HCT116 (cell line): ENCODE results near the gene PCMTD2. TPM values are rescaled to one million over a fixed set of nuclear protein-coding genes. Genes with fewer than 3 reads are reported as not detected.

ENCODE experiments used
- ATAC-seq: fragments of 200-7000 bp; cut with Tn5 transposase; 2 replicates; pipeline ENCODE4 v1.9.1; 2020; ENCODE audit warnings: mild to moderate bottlenecking, moderate library complexity
- BruUV-seq: library from RNA; stranded (reverse); fragments of 400-500 nt; replicated peaks from 2 replicates; lab custom pipeline; 2021; lab: Mats Ljungman, UMichigan
- CTCF ChIA-PET: fragments of 300-600 bp; sonication (Branson Sonifier 250); formaldehyde crosslinking; loops from one replicate; lab custom pipeline; 2021; ENCODE audit warnings: antibody characterized with exemption; lab: Charles Lee
- POLR2A ChIA-PET: fragments of 300-600, 350-600 bp; sonication (Branson Sonifier 250); formaldehyde crosslinking; loops from one replicate; lab custom pipeline; 2021; ENCODE audit warnings: antibody characterized with exemption; lab: Charles Lee
- RAD21 ChIA-PET, 2 experiments: fragments of 300-600 bp; sonication (Branson Sonifier 250); formaldehyde crosslinking; loops; one replicate each; lab custom pipeline; 2023; ENCODE audit warnings: low total read pairs in 2 of 2; ENCODE audit not compliant: uncharacterized antibody in 2 of 2, unreplicated experiment in 2 of 2, low non-redundant PET in 1 of 2; lab: Charles Lee
- DNase-seq: peaks from one replicate; pipeline ENCODE4 v3.0.0-alpha.2; 2010; ENCODE audit warnings: low read depth, low spot score
- H2AFZ ChIP-seq: fragments of 200-600 bp; shearing (Covaris generic), sonication (generic); 2 replicates; pipeline ENCODE4 v1.6.1; 2017; ENCODE audit warnings: low read depth, mixed run types, mixed read lengths, antibody characterized with exemption, low read length; ENCODE audit not compliant: poor library complexity, severe bottlenecking
- H3K27ac ChIP-seq: 2 replicates; pipeline ENCODE4 v1.5.1; 2012; ENCODE audit warnings: low read depth, low read length
- H3K27me3 ChIP-seq: fragments of 200-600 bp; sonication (generic); 2 replicates; pipeline ENCODE4 v1.6.1; 2016; ENCODE audit warnings: mixed run types, low read length, mixed read lengths; ENCODE audit not compliant: insufficient read depth
- H3K36me3 ChIP-seq, 2 experiments: fragments of 200-500 bp in 1 of 2; fragments of 200-600 bp in 1 of 2; sonication (Bioruptor generic) in 1 of 2; sonication (generic) in 1 of 2; 2 replicates each; pipeline versions ENCODE4 v1.5.1 to v1.6.1; 2014 to 2016; ENCODE audit warnings: low read length in 2 of 2, inconsistent platforms in 1 of 2, mixed read lengths in 1 of 2, mixed run types in 1 of 2; ENCODE audit not compliant: insufficient read depth in 2 of 2, control insufficient read depth in 1 of 2
- H3K4me1 ChIP-seq, 2 experiments: fragments of 200-600 bp in 1 of 2; sonication (generic) in 1 of 2; 2 replicates each; pipeline versions ENCODE4 v1.5.1 to v1.6.1; 2012 to 2017; ENCODE audit warnings: low read length in 2 of 2, inconsistent platforms in 1 of 2, mild to moderate bottlenecking in 1 of 2, mixed read lengths in 1 of 2, mixed run types in 1 of 2, moderate library complexity in 1 of 2; ENCODE audit not compliant: insufficient read depth in 2 of 2, control insufficient read depth in 1 of 2
- H3K4me2 ChIP-seq: fragments of 200-600 bp; sonication (generic); 2 replicates; pipeline ENCODE4 v1.6.1; 2017; ENCODE audit warnings: mixed run types, low read length, mixed read lengths
- H3K4me3 ChIP-seq, 2 experiments: fragments of 200-600 bp in 1 of 2; sonication (generic) in 1 of 2; replicated peaks in 1 of 2; 2 replicates each; pipeline ENCODE4 v1.5.1; 2011 to 2016; ENCODE audit warnings: low read length in 2 of 2, control low read depth in 1 of 2, low read depth in 1 of 2, mild to moderate bottlenecking in 1 of 2, mixed read lengths in 1 of 2, mixed run types in 1 of 2
- H3K79me2 ChIP-seq: fragments of 200-600 bp; sonication (generic); 2 replicates; pipeline ENCODE4 v1.6.1; 2017; ENCODE audit warnings: mild to moderate bottlenecking, mixed run types, low read length, moderate library complexity, mixed read lengths; ENCODE audit not compliant: insufficient read depth
- H3K9ac ChIP-seq: fragments of 200-600 bp; sonication (generic); 2 replicates; pipeline ENCODE4 v1.6.1; 2016; ENCODE audit warnings: low read length, mixed read lengths
- H3K9me2 ChIP-seq: fragments of 200-600 bp; sonication (generic), shearing (Covaris generic); 2 replicates; pipeline ENCODE4 v1.6.1; 2017; ENCODE audit warnings: mixed run types, mild to moderate bottlenecking, moderate library complexity; ENCODE audit not compliant: insufficient read depth
- H3K9me3 ChIP-seq, 2 experiments: fragments of 200-500 bp in 1 of 2; fragments of 200-600 bp in 1 of 2; sonication (Bioruptor generic) in 1 of 2; sonication (generic) in 1 of 2; 2 replicates each; pipeline ENCODE4 v1.6.1; 2014 to 2017; ENCODE audit warnings: low read length in 2 of 2, mixed read lengths in 2 of 2, inconsistent platforms in 1 of 2, low read depth in 1 of 2, mild to moderate bottlenecking in 1 of 2, mixed run types in 1 of 2, moderate library complexity in 1 of 2; ENCODE audit not compliant: control insufficient read depth in 1 of 2, insufficient read depth in 1 of 2
- H4K20me1 ChIP-seq: fragments of 200-600 bp; sonication (generic), shearing (Covaris generic); 2 replicates; pipeline ENCODE4 v1.6.1; 2017; ENCODE audit warnings: mixed run types, mild to moderate bottlenecking, moderate library complexity; ENCODE audit not compliant: insufficient read depth
- CBX3 ChIP-seq: IDR thresholded peaks from 2 replicates; pipeline ENCODE4 v1.6.1; 2012; ENCODE audit warnings: low read depth
- CEBPB ChIP-seq: IDR thresholded peaks from 2 replicates; pipeline ENCODE4 v1.6.1; 2012; ENCODE audit warnings: low read depth
- EGR1 ChIP-seq: IDR thresholded peaks from 2 replicates; pipeline ENCODE4 v1.6.1; 2012; ENCODE audit warnings: low read depth
- EZH2 ChIP-seq: fragments of 200-600 bp; sonication (generic); IDR thresholded peaks from 2 replicates; pipeline ENCODE4 v1.6.1; 2017; ENCODE audit warnings: antibody characterized with exemption, mixed run types
- EZH2phosphoT487 ChIP-seq: fragments of 200-600 bp; IDR thresholded peaks from 2 replicates; pipeline ENCODE4 v1.6.1; 2018; ENCODE audit warnings: antibody characterized with exemption, borderline replicate concordance
- FOSL1 ChIP-seq: IDR thresholded peaks from 2 replicates; pipeline ENCODE4 v1.6.1; 2012; ENCODE audit warnings: low read depth
- JUND ChIP-seq: IDR thresholded peaks from 2 replicates; pipeline ENCODE4 v1.6.1; 2012
- POLR2A ChIP-seq: IDR thresholded peaks from 2 replicates; pipeline ENCODE4 v1.7.0; 2011; ENCODE audit warnings: borderline replicate concordance; ENCODE audit not compliant: insufficient read depth, insufficient read length; ENCODE audit errors: extremely low read depth
- POLR2AphosphoS5 ChIP-seq: IDR thresholded peaks from 2 replicates; pipeline ENCODE4 v1.6.1; 2011; ENCODE audit warnings: mild to moderate bottlenecking, low read depth, low read length, moderate library complexity
- SIN3A ChIP-seq: IDR thresholded peaks from 2 replicates; pipeline ENCODE4 v1.6.1; 2012; ENCODE audit warnings: low read depth
- YY1 ChIP-seq: IDR thresholded peaks from 2 replicates; pipeline ENCODE4 v1.6.1; 2011; ENCODE audit warnings: low read length, low read depth, moderate library complexity, mild to moderate bottlenecking; ENCODE audit not compliant: insufficient replicate concordance; ENCODE audit errors: extremely low read depth
- ZFX ChIP-seq: fragments of 450-650 bp; IDR thresholded peaks from 2 replicates; pipeline ENCODE4 v1.6.1; 2017
- ZNF274 ChIP-seq: fragments of 200-500 bp; sonication (Bioruptor generic); IDR thresholded peaks from 2 replicates; pipeline ENCODE4 v1.6.1; 2014; ENCODE audit warnings: mild to moderate bottlenecking, low read depth, low read length, inconsistent platforms
- intact Hi-C: fragments of 100-400 bp; cut with micrococcal nuclease; formaldehyde crosslinking; loops from 2 replicates; pipeline ENCODE4 v1.10.0; 2022
- total RNA-seq: library from RNA; stranded (reverse); gene quantifications from one replicate; pipeline ENCODE4 v1.2.1, GENCODE V29; 2021; ENCODE audit not compliant: unreplicated experiment
- TF ChIP-seq, protein P1 (sequence below), 3 experiments: fragments of 200-600 bp in 1 of 3; sonication (generic) in 1 of 3; IDR thresholded peaks in 2 of 3; conservative IDR thresholded peaks in 1 of 3; 2 replicates each; pipeline ENCODE4 v1.5.1; 2012 to 2017; ENCODE audit warnings: low read depth in 2 of 3, low read length in 2 of 3, antibody characterized with exemption in 1 of 3, borderline replicate concordance in 1 of 3, control low read depth in 1 of 3, mild to moderate bottlenecking in 1 of 3, mixed read lengths in 1 of 3, mixed run types in 1 of 3, moderate library complexity in 1 of 3; ENCODE audit not compliant: insufficient read depth in 1 of 3
- TF ChIP-seq, protein P2 (sequence below): IDR thresholded peaks from 2 replicates; pipeline ENCODE4 v1.6.1; 2011; ENCODE audit warnings: mild to moderate bottlenecking, low read length, moderate library complexity; ENCODE audit not compliant: insufficient replicate concordance; ENCODE audit errors: extremely low read depth
- TF ChIP-seq, protein P3 (sequence below): IDR thresholded peaks from 2 replicates; pipeline ENCODE4 v1.6.1; 2012
- TF ChIP-seq, protein P4 (sequence below): IDR thresholded peaks from 2 replicates; pipeline ENCODE4 v1.6.1; 2012

The PCMTD2 gene
- total RNA-seq, 1 experiment from 2014 or later = 44.7 TPM

GRCh38 chr20:64209148-64209547, 46.4 kb upstream of the PCMTD2 start (continued):
- TF ChIP-seq, protein P1, sequence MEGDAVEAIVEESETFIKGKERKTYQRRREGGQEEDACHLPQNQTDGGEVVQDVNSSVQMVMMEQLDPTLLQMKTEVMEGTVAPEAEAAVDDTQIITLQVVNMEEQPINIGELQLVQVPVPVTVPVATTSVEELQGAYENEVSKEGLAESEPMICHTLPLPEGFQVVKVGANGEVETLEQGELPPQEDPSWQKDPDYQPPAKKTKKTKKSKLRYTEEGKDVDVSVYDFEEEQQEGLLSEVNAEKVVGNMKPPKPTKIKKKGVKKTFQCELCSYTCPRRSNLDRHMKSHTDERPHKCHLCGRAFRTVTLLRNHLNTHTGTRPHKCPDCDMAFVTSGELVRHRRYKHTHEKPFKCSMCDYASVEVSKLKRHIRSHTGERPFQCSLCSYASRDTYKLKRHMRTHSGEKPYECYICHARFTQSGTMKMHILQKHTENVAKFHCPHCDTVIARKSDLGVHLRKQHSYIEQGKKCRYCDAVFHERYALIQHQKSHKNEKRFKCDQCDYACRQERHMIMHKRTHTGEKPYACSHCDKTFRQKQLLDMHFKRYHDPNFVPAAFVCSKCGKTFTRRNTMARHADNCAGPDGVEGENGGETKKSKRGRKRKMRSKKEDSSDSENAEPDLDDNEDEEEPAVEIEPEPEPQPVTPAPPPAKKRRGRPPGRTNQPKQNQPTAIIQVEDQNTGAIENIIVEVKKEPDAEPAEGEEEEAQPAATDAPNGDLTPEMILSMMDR (IDR thresholded peaks at IDR 0.05 in 2 of 3, conservative IDR thresholded peaks at IDR 0.05 in 1 of 3; ENCODE audit: borderline replicate concordance in 1 of 3, insufficient read depth in 1 of 3, low read depth in 2 of 3, low read length in 2 of 3) = no peak

DNA sequence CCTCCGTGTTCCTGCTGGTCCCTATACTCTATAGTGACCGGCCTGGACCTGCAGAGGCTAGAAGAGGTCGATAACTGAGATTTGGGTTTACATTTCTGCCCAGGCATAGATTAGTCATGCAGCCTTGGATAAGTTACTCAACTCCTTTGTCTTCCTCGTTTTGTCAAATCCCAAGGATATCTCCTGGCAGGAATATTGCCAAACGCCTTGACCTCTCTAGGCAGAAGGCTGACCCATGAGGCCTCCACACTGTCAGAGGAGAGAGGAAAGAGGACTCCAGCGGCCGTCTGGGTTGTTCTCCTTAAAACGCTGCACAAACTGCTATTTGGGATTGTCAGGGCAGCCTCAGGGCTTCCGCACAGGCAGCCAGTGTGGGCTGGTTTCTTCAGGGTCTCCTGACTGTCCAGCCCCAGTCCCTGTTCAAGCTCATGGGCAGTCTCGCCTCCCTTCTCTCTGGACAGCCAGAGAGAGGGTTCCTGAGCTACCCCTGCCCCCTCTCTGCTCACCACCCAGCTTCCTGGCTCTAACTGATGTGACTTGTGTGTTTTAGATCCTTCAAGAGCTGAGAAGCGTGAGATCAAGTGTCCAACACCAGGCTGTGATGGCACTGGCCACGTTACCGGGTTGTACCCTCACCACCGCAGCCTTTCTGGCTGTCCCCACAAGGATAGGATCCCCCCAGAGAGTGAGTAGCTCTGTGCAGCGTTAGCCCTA, 44.7 kb upstream of the PCMTD2 start:
- BruUV-seq = no TSS peak
- H3K79me2 ChIP-seq = no peaks in the 10 kb centered on the region
- H3K9me2 ChIP-seq = no peaks in the 10 kb centered on the region
- no peaks in the 10 kb centered on the region for H3K27me3 ChIP-seq
- intact Hi-C loops = no loop called here
- no peaks in the 10 kb centered on the region for H4K20me1 ChIP-seq
- no peak overlapping the region for H3K4me2 ChIP-seq
- H3K9me3 ChIP-seq = no peaks in the 10 kb centered on the region
- no peaks in the 10 kb centered on the region for H3K4me1 ChIP-seq
- no peaks in the 10 kb centered on the region for H3K36me3 ChIP-seq
- TF ChIP-seq POLR2A = no peak
- no peak for TF ChIP-seq EZH2phosphoT487
- no peak for TF ChIP-seq FOSL1
- no peak for TF ChIP-seq ZFX
- no peak for TF ChIP-seq JUND
- no peak for TF ChIP-seq CEBPB
- no peak for TF ChIP-seq SIN3A
- no peak for TF ChIP-seq POLR2AphosphoS5
- no peak for TF ChIP-seq ZNF274
- TF ChIP-seq, protein P2, sequence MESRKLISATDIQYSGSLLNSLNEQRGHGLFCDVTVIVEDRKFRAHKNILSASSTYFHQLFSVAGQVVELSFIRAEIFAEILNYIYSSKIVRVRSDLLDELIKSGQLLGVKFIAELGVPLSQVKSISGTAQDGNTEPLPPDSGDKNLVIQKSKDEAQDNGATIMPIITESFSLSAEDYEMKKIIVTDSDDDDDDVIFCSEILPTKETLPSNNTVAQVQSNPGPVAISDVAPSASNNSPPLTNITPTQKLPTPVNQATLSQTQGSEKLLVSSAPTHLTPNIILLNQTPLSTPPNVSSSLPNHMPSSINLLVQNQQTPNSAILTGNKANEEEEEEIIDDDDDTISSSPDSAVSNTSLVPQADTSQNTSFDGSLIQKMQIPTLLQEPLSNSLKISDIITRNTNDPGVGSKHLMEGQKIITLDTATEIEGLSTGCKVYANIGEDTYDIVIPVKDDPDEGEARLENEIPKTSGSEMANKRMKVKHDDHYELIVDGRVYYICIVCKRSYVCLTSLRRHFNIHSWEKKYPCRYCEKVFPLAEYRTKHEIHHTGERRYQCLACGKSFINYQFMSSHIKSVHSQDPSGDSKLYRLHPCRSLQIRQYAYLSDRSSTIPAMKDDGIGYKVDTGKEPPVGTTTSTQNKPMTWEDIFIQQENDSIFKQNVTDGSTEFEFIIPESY = no peak
- TF ChIP-seq, protein P3, sequence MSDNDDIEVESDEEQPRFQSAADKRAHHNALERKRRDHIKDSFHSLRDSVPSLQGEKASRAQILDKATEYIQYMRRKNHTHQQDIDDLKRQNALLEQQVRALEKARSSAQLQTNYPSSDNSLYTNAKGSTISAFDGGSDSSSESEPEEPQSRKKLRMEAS = no peak
- TF ChIP-seq, protein P4, sequence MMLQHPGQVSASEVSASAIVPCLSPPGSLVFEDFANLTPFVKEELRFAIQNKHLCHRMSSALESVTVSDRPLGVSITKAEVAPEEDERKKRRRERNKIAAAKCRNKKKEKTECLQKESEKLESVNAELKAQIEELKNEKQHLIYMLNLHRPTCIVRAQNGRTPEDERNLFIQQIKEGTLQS = no peak
- no peak for TF ChIP-seq CBX3
- no peak for TF ChIP-seq EGR1
- TF ChIP-seq EZH2 = no peak
- TF ChIP-seq YY1 = no peak
- no peak overlapping the region for H2AFZ ChIP-seq
- DNase-seq (no peak), ATAC-seq (no peak)
- ChIA-PET RAD21 (no interaction called here), CTCF (no interaction called here), POLR2A (no interaction called here)
- H3K4me3 ChIP-seq = no peak overlapping the region
- H3K9ac ChIP-seq = no peak overlapping the region
- no peak overlapping the region for H3K27ac ChIP-seq
